HepG2 (cell line): ENCODE results near the gene ALCAM. TPM values are rescaled to one million over a fixed set of nuclear protein-coding genes. Genes with fewer than 3 reads are reported as not detected.
A peak's percentile ranks its signal among the peaks of the same experiment; 100 is the strongest.

Experiments used
- ADNP ChIP-seq: sonication (generic); formaldehyde crosslinking; IDR thresholded peaks from 2 replicates; pipeline ENCODE4 v1.4.0; 2020; ENCODE audit warnings: missing genetic modification reagents
- ARNT ChIP-seq: fragments of 450-650 bp; IDR thresholded peaks from 2 replicates; pipeline ENCODE4 v1.6.1; 2017
- CENPBD1 ChIP-seq: sonication (generic); formaldehyde crosslinking; IDR thresholded peaks from 2 replicates; pipeline ENCODE4 v1.8.0; 2022; ENCODE audit warnings: missing genetic modification reagents, low read depth, mild to moderate bottlenecking, borderline replicate concordance
- KAT7 ChIP-seq: IDR thresholded peaks from 2 replicates; pipeline ENCODE4 v1.6.1; 2018; ENCODE audit warnings: borderline replicate concordance, missing compliant biosample characterization
- KLF15 ChIP-seq: sonication (generic); formaldehyde crosslinking; IDR thresholded peaks from 2 replicates; pipeline ENCODE4 v1.8.1; 2023; ENCODE audit warnings: borderline replicate concordance, mild to moderate bottlenecking, inconsistent platforms, missing genetic modification reagents, mixed read lengths
- NFE2 ChIP-seq: sonication (generic); formaldehyde crosslinking; IDR thresholded peaks from 2 replicates; pipeline ENCODE4 v1.4.0; 2020; ENCODE audit warnings: missing genetic modification reagents
- POLR2AphosphoS5 ChIP-seq: IDR thresholded peaks from 2 replicates; pipeline ENCODE4 v1.6.1; 2012; ENCODE audit warnings: low read depth, low read length
- REPIN1 ChIP-seq: sonication (generic); formaldehyde crosslinking; IDR thresholded peaks from 2 replicates; pipeline ENCODE4 v1.8.0; 2022; ENCODE audit warnings: missing genetic modification reagents, low read depth, mild to moderate bottlenecking, borderline replicate concordance
- ZC3H4 ChIP-seq: sonication (generic); formaldehyde crosslinking; IDR thresholded peaks from 2 replicates; pipeline ENCODE4 v1.4.0; 2020; ENCODE audit warnings: missing genetic modification reagents, borderline replicate concordance
- ZNF484 ChIP-seq: sonication (generic); formaldehyde crosslinking; IDR thresholded peaks from 2 replicates; pipeline ENCODE4 v1.5.1; 2020; ENCODE audit warnings: mild to moderate bottlenecking, low read depth, missing genetic modification reagents, borderline replicate concordance
- ZNF510 ChIP-seq: sonication (generic); formaldehyde crosslinking; IDR thresholded peaks from 2 replicates; pipeline ENCODE4 v1.4.0; 2020; ENCODE audit warnings: low read depth, mild to moderate bottlenecking, missing genetic modification reagents
- ZNF709 ChIP-seq: sonication (generic); formaldehyde crosslinking; IDR thresholded peaks from 2 replicates; pipeline ENCODE4 v1.5.0; 2020; ENCODE audit warnings: mild to moderate bottlenecking, missing genetic modification reagents
- ZNF784 ChIP-seq: sonication (generic); formaldehyde crosslinking; IDR thresholded peaks from 2 replicates; pipeline ENCODE4 v1.5.1; 2020; ENCODE audit warnings: missing genetic modification reagents, mild to moderate bottlenecking, borderline replicate concordance
- ZSCAN22 ChIP-seq: sonication (generic); formaldehyde crosslinking; IDR thresholded peaks from 2 replicates; pipeline ENCODE4 v1.4.0; 2020; ENCODE audit warnings: mild to moderate bottlenecking, missing genetic modification reagents
- polyA plus RNA-seq, 8 experiments: library from polyadenylated mRNA; depleted of rRNA in 3 of 8; stranded (reverse) in 7 of 8; unstranded in 1 of 8; fragments of >200 nt; fragmentation: Illumina TruSeq in 4 of 8; extraction: Trizol in 4 of 8; gene quantifications; 2 replicates each; pipeline versions ENCODE4 v1.2.1 to v1.2.3, GENCODE V29; 2011 to 2016; ENCODE audit warnings: low read depth in 4 of 8, missing spikeins in 1 of 8, mixed read lengths in 1 of 8; ENCODE audit not compliant: insufficient read depth in 1 of 8
- total RNA-seq, 5 experiments: library from RNA; depleted of rRNA; stranded (reverse); fragments of >200 nt; fragmentation: Illumina TruSeq; extraction: Trizol; gene quantifications; 2 replicates each; pipeline ENCODE4 v1.2.3, GENCODE V29; 2016; ENCODE audit warnings: low read depth in 1 of 5
- TF ChIP-seq, protein P1 (sequence below): sonication (generic); formaldehyde crosslinking; IDR thresholded peaks from 2 replicates; pipeline ENCODE4 v1.5.1; 2020; ENCODE audit warnings: missing genetic modification reagents, mild to moderate bottlenecking, borderline replicate concordance
- TF ChIP-seq, protein P2 (sequence below): sonication (generic); formaldehyde crosslinking; IDR thresholded peaks from 2 replicates; pipeline ENCODE4 v1.5.0; 2020; ENCODE audit warnings: mild to moderate bottlenecking, missing genetic modification reagents, borderline replicate concordance

ALCAM gene
- total and polyA plus RNA-seq, 2 of the 13 experiments (the other 11 are each of a cell fraction or from before 2014, with no cell fraction given): 26.0 to 33.1 TPM

GRCh38 chr3:105367406-105368213 is 901 bp downstream of the ALCAM start (continued):
- TF ChIP-seq ZNF484 (no peak; the same call in 1 of the 2 replicates), CENPBD1 (CRISPR knock-in tag) (no peak), KAT7 (peak; percentile 29; the same call in 1 of the 2 replicates), ZNF709 (CRISPR knock-in tag) (no peak), ZSCAN22 (CRISPR knock-in tag) (no peak), ARNT (no peak), REPIN1 (CRISPR knock-in tag) (no peak), POLR2AphosphoS5 (no peak), ADNP (no peak), KLF15 (0 out of 2 replicates have a peak, but pooled peaks have one; percentile 77), ZNF784 (CRISPR knock-in tag) (no peak), ZC3H4 (CRISPR knock-in tag) (no peak), NFE2 (CRISPR knock-in tag) (no peak), ZNF510 (CRISPR knock-in tag) (peak; percentile 91; the same call in 1 of the 2 replicates)
- TF ChIP-seq, protein P1, sequence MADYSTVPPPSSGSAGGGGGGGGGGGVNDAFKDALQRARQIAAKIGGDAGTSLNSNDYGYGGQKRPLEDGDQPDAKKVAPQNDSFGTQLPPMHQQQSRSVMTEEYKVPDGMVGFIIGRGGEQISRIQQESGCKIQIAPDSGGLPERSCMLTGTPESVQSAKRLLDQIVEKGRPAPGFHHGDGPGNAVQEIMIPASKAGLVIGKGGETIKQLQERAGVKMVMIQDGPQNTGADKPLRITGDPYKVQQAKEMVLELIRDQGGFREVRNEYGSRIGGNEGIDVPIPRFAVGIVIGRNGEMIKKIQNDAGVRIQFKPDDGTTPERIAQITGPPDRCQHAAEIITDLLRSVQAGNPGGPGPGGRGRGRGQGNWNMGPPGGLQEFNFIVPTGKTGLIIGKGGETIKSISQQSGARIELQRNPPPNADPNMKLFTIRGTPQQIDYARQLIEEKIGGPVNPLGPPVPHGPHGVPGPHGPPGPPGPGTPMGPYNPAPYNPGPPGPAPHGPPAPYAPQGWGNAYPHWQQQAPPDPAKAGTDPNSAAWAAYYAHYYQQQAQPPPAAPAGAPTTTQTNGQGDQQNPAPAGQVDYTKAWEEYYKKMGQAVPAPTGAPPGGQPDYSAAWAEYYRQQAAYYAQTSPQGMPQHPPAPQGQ (CRISPR knock-in tag): no peak
- TF ChIP-seq, protein P2, sequence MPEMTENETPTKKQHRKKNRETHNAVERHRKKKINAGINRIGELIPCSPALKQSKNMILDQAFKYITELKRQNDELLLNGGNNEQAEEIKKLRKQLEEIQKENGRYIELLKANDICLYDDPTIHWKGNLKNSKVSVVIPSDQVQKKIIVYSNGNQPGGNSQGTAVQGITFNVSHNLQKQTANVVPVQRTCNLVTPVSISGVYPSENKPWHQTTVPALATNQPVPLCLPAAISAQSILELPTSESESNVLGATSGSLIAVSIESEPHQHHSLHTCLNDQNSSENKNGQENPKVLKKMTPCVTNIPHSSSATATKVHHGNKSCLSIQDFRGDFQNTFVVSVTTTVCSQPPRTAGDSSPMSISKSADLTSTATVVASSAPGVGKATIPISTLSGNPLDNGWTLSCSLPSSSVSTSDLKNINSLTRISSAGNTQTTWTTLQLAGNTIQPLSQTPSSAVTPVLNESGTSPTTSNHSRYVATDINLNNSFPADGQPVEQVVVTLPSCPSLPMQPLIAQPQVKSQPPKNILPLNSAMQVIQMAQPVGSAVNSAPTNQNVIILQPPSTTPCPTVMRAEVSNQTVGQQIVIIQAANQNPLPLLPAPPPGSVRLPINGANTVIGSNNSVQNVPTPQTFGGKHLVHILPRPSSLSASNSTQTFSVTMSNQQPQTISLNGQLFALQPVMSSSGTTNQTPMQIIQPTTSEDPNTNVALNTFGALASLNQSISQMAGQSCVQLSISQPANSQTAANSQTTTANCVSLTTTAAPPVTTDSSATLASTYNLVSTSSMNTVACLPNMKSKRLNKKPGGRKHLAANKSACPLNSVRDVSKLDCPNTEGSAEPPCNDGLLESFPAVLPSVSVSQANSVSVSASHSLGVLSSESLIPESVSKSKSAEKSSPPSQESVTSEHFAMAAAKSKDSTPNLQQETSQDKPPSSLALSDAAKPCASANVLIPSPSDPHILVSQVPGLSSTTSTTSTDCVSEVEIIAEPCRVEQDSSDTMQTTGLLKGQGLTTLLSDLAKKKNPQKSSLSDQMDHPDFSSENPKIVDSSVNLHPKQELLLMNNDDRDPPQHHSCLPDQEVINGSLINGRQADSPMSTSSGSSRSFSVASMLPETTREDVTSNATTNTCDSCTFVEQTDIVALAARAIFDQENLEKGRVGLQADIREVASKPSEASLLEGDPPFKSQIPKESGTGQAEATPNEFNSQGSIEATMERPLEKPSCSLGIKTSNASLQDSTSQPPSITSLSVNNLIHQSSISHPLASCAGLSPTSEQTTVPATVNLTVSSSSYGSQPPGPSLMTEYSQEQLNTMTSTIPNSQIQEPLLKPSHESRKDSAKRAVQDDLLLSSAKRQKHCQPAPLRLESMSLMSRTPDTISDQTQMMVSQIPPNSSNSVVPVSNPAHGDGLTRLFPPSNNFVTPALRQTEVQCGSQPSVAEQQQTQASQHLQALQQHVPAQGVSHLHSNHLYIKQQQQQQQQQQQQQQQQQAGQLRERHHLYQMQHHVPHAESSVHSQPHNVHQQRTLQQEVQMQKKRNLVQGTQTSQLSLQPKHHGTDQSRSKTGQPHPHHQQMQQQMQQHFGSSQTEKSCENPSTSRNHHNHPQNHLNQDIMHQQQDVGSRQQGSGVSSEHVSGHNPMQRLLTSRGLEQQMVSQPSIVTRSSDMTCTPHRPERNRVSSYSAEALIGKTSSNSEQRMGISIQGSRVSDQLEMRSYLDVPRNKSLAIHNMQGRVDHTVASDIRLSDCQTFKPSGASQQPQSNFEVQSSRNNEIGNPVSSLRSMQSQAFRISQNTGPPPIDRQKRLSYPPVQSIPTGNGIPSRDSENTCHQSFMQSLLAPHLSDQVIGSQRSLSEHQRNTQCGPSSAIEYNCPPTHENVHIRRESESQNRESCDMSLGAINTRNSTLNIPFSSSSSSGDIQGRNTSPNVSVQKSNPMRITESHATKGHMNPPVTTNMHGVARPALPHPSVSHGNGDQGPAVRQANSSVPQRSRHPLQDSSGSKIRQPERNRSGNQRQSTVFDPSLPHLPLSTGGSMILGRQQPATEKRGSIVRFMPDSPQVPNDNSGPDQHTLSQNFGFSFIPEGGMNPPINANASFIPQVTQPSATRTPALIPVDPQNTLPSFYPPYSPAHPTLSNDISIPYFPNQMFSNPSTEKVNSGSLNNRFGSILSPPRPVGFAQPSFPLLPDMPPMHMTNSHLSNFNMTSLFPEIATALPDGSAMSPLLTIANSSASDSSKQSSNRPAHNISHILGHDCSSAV (CRISPR knock-in tag): no peak
